HG03280 (cell line): ENCODE results near the gene TNNT1.

Experiments
- ATAC-seq: cut with Tn5 transposase; IDR thresholded peaks from one replicate; pipeline ENCODE4 v1.9.1; 2021; ENCODE audit warnings: mild to moderate bottlenecking, moderate library complexity; ENCODE audit not compliant: unreplicated experiment

TNNT1 gene

DNA sequence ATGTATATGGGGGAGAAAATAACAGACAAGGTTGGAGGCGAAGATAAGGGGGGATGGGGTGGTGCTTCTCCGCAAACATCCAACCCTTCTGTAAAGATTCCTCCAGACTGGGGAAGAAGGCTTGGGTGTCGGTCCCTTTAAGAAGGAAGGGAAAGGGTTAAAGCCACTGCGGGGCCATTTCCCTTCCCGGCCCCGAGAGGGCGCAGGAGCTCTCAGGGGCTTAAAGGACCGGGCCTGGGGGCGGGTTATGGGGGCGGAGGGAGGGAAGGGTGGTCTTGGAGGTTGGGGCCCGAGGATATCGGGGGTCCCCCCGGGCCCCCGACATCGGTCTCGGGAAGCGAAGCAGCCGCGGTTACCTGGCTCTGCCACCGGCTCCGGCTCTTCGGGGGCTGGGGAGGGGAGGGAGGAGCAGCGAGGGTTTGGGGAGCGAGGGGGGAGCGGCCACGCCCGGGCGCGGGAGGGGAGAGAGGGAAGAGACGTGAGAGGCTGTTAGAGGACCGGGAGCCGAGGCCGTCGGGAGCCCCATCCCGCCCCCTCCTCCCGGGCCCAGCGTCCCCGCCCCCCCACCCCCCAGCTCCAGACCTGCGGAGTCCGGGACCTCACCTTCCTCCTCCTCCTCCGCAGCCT lies 2.8 kb downstream of the TNNT1 start:
- ATAC-seq = no peak

DNA sequence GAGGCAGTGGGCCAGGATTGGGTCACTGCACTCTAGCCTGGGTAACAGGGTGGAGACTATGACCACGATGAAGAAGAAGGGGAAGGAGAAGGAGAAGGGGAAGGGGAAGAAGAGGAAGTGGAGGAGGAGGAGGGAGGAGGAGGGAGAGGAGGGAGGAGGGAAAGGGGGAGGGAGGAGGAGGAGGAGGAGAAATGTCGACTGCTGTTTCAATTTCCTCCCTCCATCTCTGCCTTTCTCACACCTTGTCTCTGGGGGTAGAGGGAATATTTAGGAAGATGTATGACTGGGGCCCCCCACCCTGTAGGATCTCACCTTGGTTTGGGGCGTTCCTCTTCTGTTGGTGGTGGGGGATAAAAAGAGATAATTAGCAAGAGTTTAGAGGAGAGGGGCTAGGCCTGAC lies 3.8 kb downstream of the TNNT1 start:
- ATAC-seq = no peak

DNA sequence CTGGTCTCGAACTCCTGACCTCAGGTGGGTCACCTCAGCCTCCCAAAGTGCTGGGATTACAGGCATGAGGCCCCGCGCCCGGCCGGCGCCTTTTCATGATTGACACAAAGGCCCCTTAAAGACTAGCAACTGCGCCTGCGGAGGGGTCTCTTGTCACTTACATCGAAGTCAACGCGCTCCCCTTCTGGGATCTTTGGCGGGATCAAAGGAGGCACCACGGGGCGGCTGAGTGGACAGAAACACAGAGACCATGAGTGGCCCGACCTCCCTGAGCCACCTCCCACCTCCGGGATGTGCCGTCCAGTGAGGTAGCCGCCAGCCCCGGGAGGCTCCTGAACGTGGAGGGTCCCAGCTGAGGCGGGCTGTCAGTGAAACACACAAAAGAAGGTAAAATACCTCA lies 7.3 kb downstream of the TNNT1 start:
- no peak for ATAC-seq

DNA sequence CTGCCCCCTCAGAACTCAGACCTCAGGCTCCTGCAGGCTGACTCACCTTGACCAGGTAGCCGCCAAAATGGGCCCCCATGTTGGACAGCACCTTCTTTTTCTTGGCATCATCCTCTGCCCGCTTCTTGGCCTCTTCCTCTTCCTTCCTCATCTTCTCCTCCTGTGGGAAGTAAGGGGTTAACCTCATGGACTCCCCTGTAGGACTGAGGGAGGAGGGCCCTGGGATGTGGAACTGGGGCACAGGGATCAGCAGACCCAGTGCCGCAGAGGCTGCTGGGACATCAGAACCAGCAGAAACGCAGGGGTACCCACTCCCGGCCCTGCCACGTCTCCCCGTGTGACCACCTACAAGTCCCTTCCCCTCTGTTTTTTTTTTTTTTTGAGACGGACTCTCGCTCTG lies 11.1 kb downstream of the TNNT1 start:
- ATAC-seq = no peak

DNA sequence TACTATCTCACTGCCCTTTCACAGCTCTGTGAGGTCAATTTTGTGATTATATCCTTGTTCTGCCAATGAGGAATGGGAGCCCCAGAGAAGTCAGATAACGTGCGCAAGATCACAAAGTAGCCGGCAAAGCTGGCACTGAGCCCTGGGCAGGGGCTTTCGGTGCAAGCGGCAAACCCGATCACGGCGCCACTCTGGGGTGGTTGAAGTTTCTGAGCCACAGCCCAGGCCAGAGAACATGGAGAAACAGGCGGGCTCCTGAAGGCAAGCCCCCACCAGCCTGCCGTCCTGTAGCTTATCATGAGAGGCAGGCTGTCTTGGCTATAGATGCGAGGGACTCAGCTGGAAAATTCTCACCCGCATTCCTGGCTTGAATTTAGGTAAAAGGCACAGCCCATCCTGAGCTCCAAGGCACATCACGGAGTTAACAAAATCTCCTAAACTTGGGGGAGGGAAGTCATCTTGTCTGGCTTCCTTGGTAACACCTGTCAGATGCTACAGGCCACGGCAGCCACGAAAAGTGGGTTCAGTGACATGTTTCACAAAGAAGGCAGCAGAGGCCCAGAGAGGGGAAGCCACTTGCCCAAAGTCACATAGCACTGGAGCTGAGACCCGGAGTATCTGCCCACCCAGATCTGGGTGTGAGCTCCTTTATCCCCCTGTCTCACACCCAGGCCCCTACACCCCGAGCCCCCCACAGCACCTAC lies 12.5 kb downstream of the TNNT1 start:
- no peak for ATAC-seq

DNA sequence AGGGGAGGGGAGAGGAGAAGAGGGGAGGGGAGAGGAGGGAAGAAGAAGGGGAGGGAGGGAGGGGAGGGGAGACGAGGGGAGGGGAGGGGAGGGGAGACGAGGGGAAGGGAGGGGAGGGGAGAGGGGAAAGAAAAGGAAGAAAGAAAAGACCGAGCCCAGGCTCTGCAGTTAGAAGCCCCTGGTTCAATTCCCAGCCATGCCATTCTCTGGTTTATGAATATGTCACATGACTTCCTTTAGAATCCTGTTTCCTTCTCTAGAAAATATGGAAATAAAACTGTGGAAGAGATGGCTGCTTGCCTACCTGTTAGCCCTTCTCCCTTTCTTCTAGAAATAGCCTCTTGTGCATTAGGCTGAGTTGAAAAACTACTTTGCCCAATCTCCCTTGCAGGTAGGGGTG lies 14.3 kb downstream of the TNNT1 start:
- ATAC-seq = no peak

DNA sequence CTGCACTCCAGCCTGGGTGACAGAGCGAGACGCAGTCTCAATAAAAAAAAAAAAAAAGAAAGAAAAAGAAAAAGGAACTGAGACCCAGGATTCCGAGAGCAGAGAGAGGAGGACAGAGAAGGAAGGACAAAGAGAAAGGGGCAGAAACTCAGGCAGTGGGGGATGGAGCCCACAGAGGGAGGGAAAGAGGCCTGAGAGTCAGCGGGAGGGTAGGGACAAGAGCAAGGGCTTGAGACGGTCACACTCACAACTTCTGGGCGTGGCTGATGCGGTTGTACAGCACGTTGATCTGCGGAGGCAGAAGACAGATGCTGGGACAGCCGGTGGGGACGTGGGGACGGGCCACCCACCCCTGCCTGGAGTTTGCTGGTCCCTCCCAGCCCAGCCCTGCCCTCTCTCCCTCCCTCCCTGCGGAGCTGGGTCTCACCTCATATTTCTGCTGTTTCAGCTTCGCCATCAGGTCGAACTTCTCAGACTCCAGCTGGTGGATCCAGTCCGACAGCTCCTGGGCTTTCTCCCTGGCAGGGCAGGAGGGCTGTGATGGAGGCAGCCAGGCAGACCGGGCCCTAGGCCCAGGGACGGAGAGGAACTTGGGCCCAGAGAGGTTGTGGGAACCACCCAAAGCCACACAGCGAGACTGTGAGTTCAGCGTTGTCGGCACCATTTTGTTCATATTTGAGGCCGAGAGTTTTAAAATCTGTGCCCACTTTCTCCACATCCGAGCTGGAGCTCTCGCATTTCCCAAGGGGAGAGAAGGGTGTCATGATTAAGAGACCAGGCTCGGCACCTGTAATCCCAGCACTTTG lies 15.2 kb downstream of the TNNT1 start:
- no peak for ATAC-seq

DNA sequence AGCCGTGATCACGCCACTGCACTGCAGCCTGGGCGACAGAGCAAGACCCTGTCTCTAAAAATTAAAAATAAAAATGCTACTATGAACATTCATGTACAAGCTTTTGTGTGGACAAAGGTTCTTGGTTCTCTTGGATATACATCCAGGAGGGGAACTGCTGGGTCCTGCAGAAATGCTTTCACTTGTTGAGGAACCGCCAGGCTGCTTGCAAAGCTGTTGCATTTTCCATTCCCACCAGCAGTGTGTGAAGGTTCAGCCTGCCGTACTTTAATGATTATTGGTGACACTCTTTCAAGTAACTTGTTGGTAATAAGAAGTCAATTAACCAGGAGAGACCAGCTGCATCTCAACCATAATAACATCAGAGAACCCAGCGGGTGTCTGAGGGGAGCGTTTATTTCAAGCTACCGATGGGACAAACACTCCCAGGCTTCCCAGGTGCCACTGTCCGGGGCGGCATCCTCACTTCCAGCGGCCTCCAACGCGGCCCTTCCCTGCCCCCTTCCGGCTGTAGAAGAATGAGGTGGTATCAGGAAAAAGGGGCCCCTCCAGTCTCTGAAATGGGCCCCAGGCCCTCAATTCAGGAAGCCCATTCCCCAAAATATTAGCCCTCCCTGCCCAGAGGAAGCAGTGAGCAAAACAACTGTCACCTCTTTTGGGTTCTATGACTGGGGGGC lies 16.4 kb downstream of the TNNT1 start:
- no peak for ATAC-seq

DNA sequence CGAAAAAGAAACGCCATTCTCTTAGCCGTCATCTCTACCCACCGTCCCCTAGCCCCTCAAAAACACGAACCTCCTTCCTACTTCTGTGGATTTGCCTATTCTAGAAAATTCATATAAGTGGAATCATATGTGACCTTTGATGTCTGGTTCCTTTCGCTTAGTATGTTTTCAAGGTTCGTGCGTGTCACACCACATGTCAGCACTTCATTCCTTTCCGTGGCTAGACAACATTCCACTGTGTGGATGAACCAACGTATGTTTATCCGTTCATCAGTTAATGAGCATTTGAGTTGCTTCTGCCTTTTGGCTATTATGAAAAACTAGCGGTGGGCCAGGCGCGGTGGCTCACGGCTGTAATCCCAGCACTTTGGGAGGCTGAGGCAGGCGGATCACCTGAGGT lies 17.6 kb downstream of the TNNT1 start:
- ATAC-seq = no peak

DNA sequence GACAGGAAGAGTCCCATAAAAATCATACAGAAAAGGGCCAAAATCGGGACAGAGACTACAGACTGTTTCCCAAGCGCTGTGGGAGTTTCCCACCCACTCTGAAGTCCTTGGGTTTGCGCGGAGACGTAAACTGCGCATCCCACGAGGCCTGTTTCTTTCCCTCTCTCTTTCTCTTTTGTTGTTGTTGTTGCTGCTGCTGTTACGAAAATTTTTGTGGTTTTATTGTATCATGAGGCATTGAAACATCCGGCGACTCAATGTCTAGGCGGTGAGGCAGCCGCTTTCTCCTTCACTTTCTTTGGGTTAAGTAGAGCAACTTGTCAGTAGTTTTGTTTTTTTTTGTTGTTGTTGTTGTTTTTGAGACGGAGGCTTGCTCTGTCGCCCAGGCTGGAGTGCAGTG lies 30.0 kb downstream of the TNNT1 start:
- no peak for ATAC-seq

- no peak for ATAC-seq
These were observed 30.5 kb downstream of the TNNT1 start for GRCh38 chr19:55118401-55118991.

DNA sequence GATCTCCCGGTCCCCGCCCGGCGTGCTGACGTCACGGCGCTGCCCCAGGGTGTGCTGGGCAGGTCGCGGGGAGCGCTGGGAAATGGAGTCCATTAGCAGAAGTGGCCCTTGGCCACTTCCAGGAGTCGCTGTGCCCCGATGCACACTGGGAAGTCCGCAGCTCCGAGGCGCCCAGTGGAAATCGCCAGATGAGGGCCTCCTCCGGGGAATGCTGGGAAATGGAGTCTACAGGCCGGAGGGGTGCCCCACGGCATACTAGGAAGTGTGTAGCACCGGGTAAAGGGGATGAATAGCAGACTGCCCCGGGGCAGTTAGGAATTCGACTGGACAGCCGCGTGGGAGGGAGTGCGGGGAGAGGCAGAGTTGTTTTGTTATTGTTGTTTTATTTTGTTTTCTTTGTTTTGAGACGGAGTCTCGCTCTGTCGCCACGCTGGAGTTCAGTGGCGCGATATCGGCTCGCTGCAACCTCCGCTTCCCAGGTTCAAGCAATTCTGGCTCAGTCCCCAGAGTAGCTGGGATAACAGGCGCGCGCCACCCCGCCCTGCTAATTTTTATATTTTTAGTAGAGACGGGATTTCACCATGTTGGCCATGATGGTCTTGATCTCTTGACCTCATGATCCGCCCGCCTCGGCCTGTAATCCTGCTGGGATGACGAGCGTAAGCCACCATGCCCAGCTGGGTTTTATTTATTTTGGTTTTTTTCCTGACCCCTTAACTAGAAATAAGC lies 31.2 kb downstream of the TNNT1 start:
- peak; percentile 85 for ATAC-seq

DNA sequence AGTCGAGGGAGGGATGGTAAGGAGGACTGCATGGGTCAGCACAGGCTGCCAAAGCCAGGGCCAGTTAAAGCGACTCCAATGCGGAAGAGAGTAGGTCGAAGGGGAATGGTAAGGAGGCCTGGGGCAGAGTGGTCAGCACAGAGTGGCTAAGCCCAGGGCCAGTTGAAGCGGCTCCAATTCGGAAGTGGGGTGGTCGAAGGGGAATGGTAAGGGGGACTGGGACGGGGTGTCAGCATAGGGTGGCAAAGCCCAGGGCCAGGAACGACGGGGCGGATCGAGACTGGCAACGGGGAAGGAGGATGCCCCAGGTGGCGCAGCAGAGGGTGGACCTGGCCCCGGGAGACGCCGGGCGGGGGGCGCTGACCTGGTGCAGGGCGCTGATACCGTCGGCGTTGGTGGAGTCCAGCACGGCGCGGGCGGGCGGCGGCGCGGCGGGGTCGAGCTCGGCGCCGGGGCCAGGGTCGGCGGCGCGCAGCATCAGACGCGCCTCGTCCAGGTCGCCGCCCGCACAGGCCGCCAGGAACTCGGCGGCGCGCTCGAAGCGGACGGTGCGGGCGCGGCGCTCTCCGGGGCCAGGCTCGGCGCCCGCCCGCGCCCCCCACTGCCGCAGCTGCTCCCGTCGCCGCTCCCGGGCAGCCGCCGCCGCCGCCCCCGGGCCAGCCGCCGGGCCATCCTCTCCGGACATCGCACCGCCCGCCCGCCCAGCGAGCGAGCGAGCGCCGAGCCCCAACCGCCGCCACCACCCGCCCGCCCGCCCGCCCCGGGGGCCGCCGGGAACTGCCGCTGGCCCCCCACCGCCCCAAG lies 31.9 kb downstream of the TNNT1 start, which contains the start of gene PPP1R12C:
PPP1R12C (minus strand) TSS at position 779 of the 804 bp plus-strand sequence; CDS start at position 685, 94 bp downstream.
- no peak for ATAC-seq

GRCh38 chr19:55116232-55116858 lies 32.7 kb downstream of the TNNT1 start:
- no peak for ATAC-seq

- ATAC-seq = no peak
These were observed 33.5 kb downstream of the TNNT1 start for GRCh38 chr19:55115446-55116065.

DNA sequence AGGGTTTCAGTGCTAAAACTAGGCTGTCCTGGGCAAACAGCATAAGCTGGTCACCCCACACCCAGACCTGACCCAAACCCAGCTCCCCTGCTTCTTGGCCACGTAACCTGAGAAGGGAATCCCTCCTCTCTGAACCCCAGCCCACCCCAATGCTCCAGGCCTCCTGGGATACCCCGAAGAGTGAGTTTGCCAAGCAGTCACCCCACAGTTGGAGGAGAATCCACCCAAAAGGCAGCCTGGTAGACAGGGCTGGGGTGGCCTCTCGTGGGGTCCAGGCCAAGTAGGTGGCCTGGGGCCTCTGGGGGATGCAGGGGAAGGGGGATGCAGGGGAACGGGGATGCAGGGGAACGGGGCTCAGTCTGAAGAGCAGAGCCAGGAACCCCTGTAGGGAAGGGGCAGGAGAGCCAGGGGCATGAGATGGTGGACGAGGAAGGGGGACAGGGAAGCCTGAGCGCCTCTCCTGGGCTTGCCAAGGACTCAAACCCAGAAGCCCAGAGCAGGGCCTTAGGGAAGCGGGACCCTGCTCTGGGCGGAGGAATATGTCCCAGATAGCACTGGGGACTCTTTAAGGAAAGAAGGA lies 34.4 kb downstream of the TNNT1 start:
- ATAC-seq = no peak

GRCh38 chr19:55113570-55114039 lies 35.4 kb downstream of the TNNT1 start:
- ATAC-seq = no peak
